RCC 7860 (cell line): ENCODE measurements around the gene LRRC26.

Experiments
- DNase-seq: peaks from one replicate; pipeline ENCODE4 v3.0.0-alpha.2; 2015; ENCODE audit warnings: low spot score
- FAIRE-seq: peaks from 2 replicates; lab custom pipeline; 2012; peaks lifted over from hg19 to GRCh38; lab: Jason Lieb, UNC

LRRC26 gene

GRCh38 chr9:137199411-137200121 is 29.7 kb upstream of the LRRC26 start:
- no peak for DNase-seq
- FAIRE-seq, result no peak

- DNase-seq (no peak), FAIRE-seq (no peak)
Measured at GRCh38 chr9:137198902-137199283, 29.0 kb upstream of the LRRC26 start.

- FAIRE-seq (no peak), DNase-seq (no peak)
Measured at GRCh38 chr9:137198051-137198901, 28.4 kb upstream of the LRRC26 start.

- DNase-seq, result no peak
Measured at GRCh38 chr9:137195525-137196220, 25.8 kb upstream of the LRRC26 start.

GRCh38 chr9:137194909-137195308 is 25.1 kb upstream of the LRRC26 start:
- FAIRE-seq, result no peak
- no peak for DNase-seq

More at GRCh38 chr9:137195525-137196220, 25.8 kb upstream of the LRRC26 start:
- no peak for FAIRE-seq

GRCh38 chr9:137194388-137194787 is 24.5 kb upstream of the LRRC26 start:
- FAIRE-seq, result no peak
- DNase-seq, result peak; percentile 10

GRCh38 chr9:137193771-137194170 is 23.9 kb upstream of the LRRC26 start:
- FAIRE-seq, result no peak
- no peak for DNase-seq

GRCh38 chr9:137192859-137193258 is 23.0 kb upstream of the LRRC26 start:
- DNase-seq, result no peak
- FAIRE-seq, result no peak

- DNase-seq (no peak), FAIRE-seq (no peak)
Measured at GRCh38 chr9:137192448-137192780, 22.6 kb upstream of the LRRC26 start.

GRCh38 chr9:137191691-137192447 is 22.0 kb upstream of the LRRC26 start:
- FAIRE-seq (no peak), DNase-seq (no peak)

- FAIRE-seq (no peak), DNase-seq (no peak)
Measured at GRCh38 chr9:137191245-137191644, 21.4 kb upstream of the LRRC26 start.

- no peak for FAIRE-seq
- no peak for DNase-seq
Measured at GRCh38 chr9:137190315-137190856, 20.5 kb upstream of the LRRC26 start.

GRCh38 chr9:137189297-137190295 is 19.7 kb upstream of the LRRC26 start:
- DNase-seq (no peak), FAIRE-seq (no peak)

- DNase-seq (peak; percentile 80), FAIRE-seq (no peak)
Measured at GRCh38 chr9:137188490-137189296, 18.8 kb upstream of the LRRC26 start, which contains the start of the genes ANAPC2 and SSNA1. Gene ANAPC2, minus strand, starts transcription at chr9:137188560. Its CDS starts 28 bp downstream, at chr9:137188532. Gene SSNA1, plus strand, starts transcription at chr9:137188676. Its CDS starts 51 bp downstream, at chr9:137188727.

GRCh38 chr9:137188086-137188489 is 18.2 kb upstream of the LRRC26 start:
- DNase-seq (no peak), FAIRE-seq (no peak)

- DNase-seq (no peak), FAIRE-seq (no peak)
Measured at GRCh38 chr9:137187386-137187785, 17.5 kb upstream of the LRRC26 start.

- FAIRE-seq (no peak), DNase-seq (no peak)
Measured at GRCh38 chr9:137186385-137186784, 16.5 kb upstream of the LRRC26 start.

GRCh38 chr9:137185921-137186320 is 16.1 kb upstream of the LRRC26 start:
- DNase-seq (no peak), FAIRE-seq (no peak)
